Stomach (tissue), 4 donors: Measurements from ENCODE around the gene AAMP.

Source experiments
- EP300 ChIP-seq: sonication (generic); formaldehyde crosslinking; IDR thresholded peaks from one replicate; pipeline ENCODE4 v1.6.1; 2017; ENCODE audit warnings: antibody characterized with exemption
- POLR2A ChIP-seq, 4 donors: fragments of 450-650 bp; IDR thresholded peaks; one replicate each; pipeline ENCODE4 v1.6.1; 2016; ENCODE audit warnings: antibody characterized with exemption in 4 of 4, control low read depth in 2 of 4, mild to moderate bottlenecking in 1 of 4, moderate library complexity in 1 of 4
- TF ChIP-seq, protein P1 (sequence below), 7 experiments: fragments of 450-650 bp in 4 of 7; fragments of 200-600 bp in 3 of 7; sonication (generic) in 3 of 7; IDR thresholded peaks; one replicate each; pipeline ENCODE4 v1.5.1; 2016 to 2019; ENCODE audit warnings: antibody characterized with exemption in 7 of 7, control low read depth in 2 of 7, mild to moderate bottlenecking in 1 of 7

DNA sequence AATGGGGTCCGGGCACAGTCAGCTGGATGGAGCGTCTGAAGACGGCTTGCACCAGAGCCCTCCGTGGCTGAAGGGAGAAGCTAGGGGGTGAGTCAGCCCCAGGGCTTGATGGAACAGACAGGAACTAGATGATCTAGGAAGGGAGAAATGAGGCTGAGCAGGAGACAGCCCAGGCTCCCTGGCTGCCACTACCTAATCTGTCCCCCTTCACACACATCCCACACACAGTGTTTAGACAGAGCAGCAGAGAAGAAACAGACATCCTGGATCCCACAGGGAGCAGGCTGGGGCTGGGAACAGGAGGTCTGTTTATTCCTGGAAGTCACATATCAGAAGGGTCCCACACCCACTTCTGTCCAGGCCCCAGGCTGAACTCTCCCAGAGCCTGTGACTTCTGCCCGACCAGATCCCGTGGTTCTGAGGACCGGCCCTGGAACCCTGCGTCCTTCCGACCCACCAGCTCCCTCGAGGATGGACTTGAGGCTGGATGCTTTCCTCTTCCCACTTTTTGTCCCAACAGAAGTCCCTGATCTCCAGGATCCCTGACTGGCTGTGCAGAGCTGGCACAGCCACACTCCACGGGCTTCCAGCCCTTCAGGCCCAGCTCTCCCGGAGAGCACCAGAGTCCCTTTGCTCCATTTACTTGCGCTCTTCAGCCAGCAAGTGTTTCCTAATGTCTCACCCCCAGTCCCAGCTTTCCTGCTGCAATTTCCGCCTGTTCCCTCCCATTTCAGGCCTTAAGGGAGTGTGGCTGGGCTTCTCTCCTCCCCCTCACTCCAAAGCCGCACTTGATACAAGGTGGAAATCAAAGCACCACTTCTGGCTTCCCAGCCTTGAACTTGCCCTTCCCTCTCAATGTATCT is 10.6 kb downstream of the AAMP start:
- TF ChIP-seq POLR2A (IDR thresholded peaks at IDR 0.05) (no peak), EP300 (peak; percentile 31)
- TF ChIP-seq, protein P1, sequence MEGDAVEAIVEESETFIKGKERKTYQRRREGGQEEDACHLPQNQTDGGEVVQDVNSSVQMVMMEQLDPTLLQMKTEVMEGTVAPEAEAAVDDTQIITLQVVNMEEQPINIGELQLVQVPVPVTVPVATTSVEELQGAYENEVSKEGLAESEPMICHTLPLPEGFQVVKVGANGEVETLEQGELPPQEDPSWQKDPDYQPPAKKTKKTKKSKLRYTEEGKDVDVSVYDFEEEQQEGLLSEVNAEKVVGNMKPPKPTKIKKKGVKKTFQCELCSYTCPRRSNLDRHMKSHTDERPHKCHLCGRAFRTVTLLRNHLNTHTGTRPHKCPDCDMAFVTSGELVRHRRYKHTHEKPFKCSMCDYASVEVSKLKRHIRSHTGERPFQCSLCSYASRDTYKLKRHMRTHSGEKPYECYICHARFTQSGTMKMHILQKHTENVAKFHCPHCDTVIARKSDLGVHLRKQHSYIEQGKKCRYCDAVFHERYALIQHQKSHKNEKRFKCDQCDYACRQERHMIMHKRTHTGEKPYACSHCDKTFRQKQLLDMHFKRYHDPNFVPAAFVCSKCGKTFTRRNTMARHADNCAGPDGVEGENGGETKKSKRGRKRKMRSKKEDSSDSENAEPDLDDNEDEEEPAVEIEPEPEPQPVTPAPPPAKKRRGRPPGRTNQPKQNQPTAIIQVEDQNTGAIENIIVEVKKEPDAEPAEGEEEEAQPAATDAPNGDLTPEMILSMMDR (IDR thresholded peaks at IDR 0.05), result no peak
